Activated T-cell treated with anti-CD3 and anti-CD28 coated beads, Interleukin-2, amount 50 U/mL, for 24 hours (primary cell): Measurements from ENCODE around the gene CYB5RL.
"Not testable (repeated sequence)": the region's sequence is repeated elsewhere in the genome, so short reads cannot be mapped to it uniquely, and the experiment has no call there.

Experiments used
- DNase-seq: peaks from one replicate; pipeline ENCODE4 v3.0.0-alpha.2; 2020
- H3K27ac Mint-ChIP-seq: 2 replicates; pipeline ENCODE4 v1.8.0; 2020; ENCODE audit warnings: mild to moderate bottlenecking, mixed read lengths
- H3K27me3 Mint-ChIP-seq: 2 replicates; pipeline ENCODE4 v1.8.0; 2020; ENCODE audit warnings: mixed read lengths
- H3K36me3 Mint-ChIP-seq: 2 replicates; pipeline ENCODE4 v1.8.0; 2020; ENCODE audit warnings: low read depth, mixed read lengths
- H3K4me1 Mint-ChIP-seq: 2 replicates; pipeline ENCODE4 v1.8.0; 2020; ENCODE audit warnings: low read depth, mixed read lengths
- H3K4me3 Mint-ChIP-seq: 2 replicates; pipeline ENCODE4 v1.8.0; 2020; ENCODE audit warnings: mild to moderate bottlenecking, moderate library complexity, mixed read lengths
- H3K9me3 Mint-ChIP-seq: 2 replicates; pipeline ENCODE4 v1.8.0; 2020; ENCODE audit warnings: mixed read lengths

The CYB5RL gene

DNA sequence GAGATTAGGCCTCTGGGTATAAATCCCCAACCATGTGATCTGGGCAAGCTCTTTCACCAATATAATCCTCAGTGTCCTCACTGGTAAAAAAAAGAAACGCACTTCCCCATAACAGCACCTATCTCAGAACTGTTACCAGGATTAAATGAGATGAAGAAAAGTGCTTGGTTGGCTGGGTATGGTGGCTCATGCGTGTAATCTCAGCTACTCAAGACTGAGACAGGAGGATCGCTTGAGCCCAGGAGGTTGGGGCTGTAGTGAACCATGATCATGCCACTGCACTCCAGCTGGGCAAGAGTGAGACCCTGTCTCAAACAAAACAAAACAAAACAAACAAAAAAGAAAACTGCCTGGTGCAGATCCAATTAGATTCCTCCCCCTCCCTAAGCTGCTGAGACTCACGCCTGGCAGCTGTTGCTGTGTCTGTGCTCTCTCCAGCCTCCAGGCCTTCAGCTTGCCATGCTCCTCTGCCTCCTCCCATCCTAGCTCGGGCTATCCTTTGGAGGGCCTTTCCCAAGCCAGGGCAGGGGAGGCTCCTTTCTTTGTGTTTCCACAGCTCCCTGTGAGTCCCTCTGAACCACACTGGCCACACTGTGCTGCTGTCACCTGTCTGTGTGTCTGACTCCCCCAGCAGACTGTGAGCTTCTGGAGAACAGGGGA is 19.0 kb downstream of the CYB5RL start:
- H3K27ac Mint-ChIP-seq, result no peak overlapping the region
- H3K36me3 Mint-ChIP-seq, result peaks cover 57% of the 10 kb centered on the region
- no peaks in the 10 kb centered on the region for H3K4me1 Mint-ChIP-seq
- H3K27me3 Mint-ChIP-seq, result no peaks in the 10 kb centered on the region
- H3K4me3 Mint-ChIP-seq, result no peak overlapping the region
- DNase-seq, result no peak
- H3K9me3 Mint-ChIP-seq, result no peaks in the 10 kb centered on the region

DNA sequence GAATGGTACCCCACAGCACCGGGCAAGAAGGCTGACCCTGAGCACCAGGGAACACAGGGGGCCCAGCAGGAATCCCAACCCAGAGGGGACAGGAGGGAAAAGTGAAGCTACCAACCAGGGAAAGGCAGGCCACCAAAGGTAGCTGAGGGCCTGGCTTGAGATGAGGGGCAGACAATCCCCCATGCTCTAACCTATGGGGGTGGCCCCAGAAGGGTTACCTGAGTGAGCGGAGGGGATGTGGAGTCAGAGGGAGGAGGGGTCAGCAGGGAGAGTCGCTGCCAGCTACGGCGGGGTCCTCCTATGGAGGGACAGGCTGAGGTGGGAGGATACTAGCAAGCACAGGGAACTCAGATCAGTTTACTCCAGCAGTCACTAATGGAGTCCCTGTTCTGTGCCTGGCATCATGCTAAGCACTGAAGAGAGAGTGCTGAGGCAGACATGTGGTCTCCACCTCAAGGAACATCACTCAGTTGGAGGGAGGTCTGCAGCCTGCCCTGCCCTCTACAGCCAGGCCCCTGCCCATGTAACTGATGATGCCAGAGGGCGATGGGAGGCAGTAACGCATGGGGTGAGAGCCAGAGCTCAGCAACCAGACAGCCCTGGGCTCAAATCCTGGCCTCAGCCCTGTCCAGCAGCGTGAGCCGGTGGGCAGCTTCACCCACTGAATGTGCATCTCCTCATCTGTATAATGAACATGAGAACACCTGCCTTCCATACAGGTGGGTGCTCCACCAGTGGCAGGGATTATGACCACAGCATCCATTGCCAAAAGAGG is 21.3 kb downstream of the CYB5RL start:
- no peak for DNase-seq
- Mint-ChIP-seq H3K9me3 (no peaks in the 10 kb centered on the region), H3K36me3 (peaks cover 48% of the 10 kb centered on the region), H3K27me3 (no peaks in the 10 kb centered on the region), H3K4me3 (no peak overlapping the region), H3K4me1 (no peaks in the 10 kb centered on the region), H3K27ac (no peak overlapping the region)

DNA sequence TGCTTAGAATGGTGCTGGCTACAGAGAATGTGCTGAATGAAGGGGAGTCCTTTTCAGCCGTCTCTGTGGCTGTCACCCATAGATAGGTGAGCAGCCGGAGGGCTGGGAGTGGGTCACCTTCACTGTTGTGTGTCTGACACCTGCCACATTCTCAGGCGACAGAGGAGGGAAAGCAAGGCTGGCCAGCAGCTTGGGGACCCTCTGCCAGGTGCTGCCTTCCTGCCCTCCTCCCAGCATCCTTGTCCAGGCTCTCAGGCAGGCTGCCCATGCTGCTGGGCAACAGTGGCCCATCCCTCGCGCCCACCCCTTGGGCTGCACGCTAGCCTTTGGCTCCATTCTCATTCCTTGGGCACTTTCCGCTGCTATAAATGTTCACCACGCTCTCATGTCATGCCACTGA is 22.1 kb downstream of the CYB5RL start:
- Mint-ChIP-seq H3K27ac (no peak overlapping the region), H3K27me3 (no peaks in the 10 kb centered on the region), H3K9me3 (no peaks in the 10 kb centered on the region)

DNA sequence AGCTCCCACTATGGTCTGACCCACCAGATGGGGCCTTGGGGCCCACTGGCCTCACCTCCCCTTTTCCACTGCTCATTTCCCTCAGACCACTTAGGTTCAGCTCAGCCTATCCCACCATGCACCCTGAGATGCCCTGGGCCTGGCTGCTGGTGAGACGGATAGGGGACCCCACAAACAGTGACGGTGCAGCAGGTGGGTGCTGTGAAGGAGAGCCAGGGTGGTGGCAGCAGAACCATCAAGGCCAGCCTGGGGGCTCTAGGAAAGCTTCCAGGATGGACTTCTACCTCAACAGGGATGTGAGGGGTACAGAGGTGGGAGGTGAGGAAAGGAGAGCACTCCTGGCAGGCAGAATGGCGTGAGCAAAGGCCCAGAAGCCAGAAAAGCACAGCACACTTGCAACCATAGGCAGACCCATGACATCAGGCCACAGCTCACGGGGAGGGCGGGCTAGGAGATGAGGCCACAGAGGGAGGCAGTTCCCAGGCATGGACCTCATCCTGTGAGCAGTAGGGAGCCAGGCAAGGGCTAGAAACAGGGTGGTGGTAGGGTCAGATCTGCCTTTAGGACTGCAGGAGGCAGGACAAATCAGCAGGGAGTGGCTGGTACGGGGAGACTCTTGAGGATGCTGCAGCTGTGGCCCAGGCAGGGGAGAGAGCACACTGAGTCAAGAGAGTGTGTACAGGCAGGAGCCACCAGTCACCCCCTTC is 23.1 kb downstream of the CYB5RL start:
- no peak overlapping the region for H3K4me3 Mint-ChIP-seq
- no peaks in the 10 kb centered on the region for H3K4me1 Mint-ChIP-seq
- no peaks in the 10 kb centered on the region for H3K9me3 Mint-ChIP-seq
- DNase-seq, result no peak
- no peaks in the 10 kb centered on the region for H3K27me3 Mint-ChIP-seq
- no peak overlapping the region for H3K27ac Mint-ChIP-seq
- peaks cover 43% of the 10 kb centered on the region for H3K36me3 Mint-ChIP-seq

More for the DNA sequence above, 22.1 kb downstream of the CYB5RL start:
- Mint-ChIP-seq H3K4me3 (no peak overlapping the region), H3K4me1 (no peaks in the 10 kb centered on the region), H3K36me3 (peaks cover 42% of the 10 kb centered on the region)
- no peak for DNase-seq

DNA sequence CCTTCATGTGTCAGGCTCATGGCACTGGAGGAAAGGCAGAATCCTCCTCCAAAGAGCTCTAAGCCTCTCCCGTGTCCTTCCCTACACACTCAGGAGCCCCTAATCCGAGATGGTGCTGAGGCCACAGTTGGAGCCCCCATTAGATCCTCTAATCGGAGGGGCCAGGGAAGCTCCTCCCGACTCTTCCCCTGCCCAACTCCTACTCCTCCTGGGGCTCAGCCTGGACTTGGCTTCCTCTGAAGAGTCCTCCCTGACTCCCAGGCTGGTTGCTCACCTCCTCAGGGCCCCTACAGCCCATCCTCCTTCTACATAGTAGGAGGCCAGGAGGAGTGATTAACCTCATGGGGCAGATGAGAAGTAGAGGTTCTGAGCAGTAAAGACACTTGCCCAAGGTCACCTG is 25.7 kb downstream of the CYB5RL start:
- no peak for DNase-seq
- H3K27me3 Mint-ChIP-seq, result no peaks in the 10 kb centered on the region
- H3K4me3 Mint-ChIP-seq, result no peak overlapping the region
- H3K36me3 Mint-ChIP-seq, result peaks cover 29% of the 10 kb centered on the region
- no peaks in the 10 kb centered on the region for H3K9me3 Mint-ChIP-seq
- H3K4me1 Mint-ChIP-seq, result peaks cover 9% of the 10 kb centered on the region
- no peak overlapping the region for H3K27ac Mint-ChIP-seq

DNA sequence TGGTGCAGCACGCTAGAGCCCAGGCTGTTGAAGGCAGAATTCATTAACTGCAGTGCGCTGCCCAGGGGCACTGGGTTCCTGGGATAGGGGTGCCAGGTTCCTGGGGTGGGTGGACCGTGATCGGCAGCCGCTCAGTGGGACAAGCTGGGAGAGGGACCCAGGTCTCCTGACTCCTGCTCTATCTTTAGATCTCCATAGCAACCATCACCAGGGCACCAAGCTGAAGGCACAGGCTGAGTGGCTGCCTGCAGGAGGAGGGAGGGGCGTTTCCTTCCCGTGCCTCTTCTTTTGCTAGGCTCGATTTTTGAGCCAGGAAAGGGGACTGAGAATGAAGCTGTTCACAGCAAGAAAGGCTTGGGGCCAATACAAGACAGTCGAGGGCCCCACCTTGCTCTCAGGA is 26.1 kb downstream of the CYB5RL start:
- H3K27ac Mint-ChIP-seq, result no peak overlapping the region
- no peak for DNase-seq
- H3K27me3 Mint-ChIP-seq, result no peaks in the 10 kb centered on the region
- H3K4me1 Mint-ChIP-seq, result peaks cover 9% of the 10 kb centered on the region
- no peak overlapping the region for H3K4me3 Mint-ChIP-seq
- H3K36me3 Mint-ChIP-seq, result peaks cover 26% of the 10 kb centered on the region
- H3K9me3 Mint-ChIP-seq, result no peaks in the 10 kb centered on the region

DNA sequence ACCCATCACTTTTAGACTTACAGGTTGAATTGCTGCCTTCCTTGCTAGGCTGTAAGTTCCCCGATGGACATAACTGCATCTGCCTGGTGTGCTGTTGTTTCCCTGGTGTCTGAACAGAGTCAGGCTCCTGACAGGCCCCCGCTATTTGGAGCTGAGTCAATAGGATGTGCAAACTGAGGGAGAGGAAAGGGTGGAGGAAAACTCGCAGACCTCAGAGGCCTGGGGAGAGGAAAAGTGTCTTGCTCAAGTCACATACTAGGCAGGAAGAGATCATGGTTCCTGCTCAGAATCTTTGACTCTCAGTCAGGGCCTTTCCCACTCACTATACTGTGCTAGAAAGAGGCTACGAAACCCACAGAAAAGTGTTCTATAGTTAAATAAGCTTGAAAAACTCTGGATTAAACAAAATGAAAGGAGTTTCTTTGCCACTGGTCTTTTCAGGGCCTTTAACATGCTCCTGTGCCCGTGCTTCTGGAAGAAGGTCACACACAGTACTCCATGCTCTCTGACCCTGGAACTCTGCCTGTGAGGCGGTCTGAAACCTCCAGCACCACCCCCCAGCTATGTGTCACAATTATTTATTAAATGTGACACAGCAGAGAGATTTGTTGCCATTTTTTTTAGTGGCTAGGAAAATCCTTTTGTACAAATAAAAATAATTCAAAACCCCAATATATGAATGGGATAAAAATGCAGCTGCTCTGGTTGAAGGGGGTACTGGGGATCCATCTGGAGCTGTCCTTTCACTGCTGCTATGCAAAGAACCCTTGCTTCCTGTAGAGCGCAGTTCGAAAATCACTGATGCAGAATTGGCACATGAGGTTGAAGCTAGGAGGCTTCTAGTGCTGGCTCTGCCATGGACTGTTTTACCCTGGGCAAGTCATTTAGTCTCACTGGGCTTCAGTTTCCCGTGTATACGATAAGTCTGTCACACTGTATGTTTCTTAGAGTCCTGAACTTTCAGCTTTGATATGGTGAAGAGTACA is 26.9 kb downstream of the CYB5RL start:
- Mint-ChIP-seq H3K27me3 (no peaks in the 10 kb centered on the region), H3K27ac (no peak overlapping the region), H3K4me1 (peaks cover 9% of the 10 kb centered on the region), H3K4me3 (no peak overlapping the region), H3K9me3 (no peaks in the 10 kb centered on the region), H3K36me3 (peaks cover 18% of the 10 kb centered on the region)
- DNase-seq, result no peak

DNA sequence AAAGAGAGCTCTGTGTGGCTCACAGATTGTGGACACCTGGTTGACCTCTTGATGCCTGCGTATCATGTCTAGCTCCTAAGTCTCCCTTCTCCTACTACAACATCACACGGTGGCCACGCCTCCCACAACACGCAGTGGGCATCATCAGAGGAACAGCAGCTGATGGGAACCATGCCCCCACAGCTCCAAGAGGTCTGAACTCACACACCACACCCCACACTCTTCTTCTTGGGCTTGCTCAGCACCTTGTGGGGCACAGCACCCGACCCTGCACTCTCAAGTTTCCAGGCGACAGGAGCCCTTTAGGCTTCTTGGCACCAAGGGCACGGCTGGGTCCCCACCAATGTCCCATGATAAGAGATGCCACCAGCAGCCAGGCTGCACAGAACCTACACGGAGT is 28.2 kb downstream of the CYB5RL start:
- no peak for DNase-seq
- peaks cover 9% of the 10 kb centered on the region for H3K4me1 Mint-ChIP-seq
- H3K27ac Mint-ChIP-seq, result no peak overlapping the region
- no peaks in the 10 kb centered on the region for H3K27me3 Mint-ChIP-seq
- peaks cover 13% of the 10 kb centered on the region for H3K36me3 Mint-ChIP-seq
- H3K9me3 Mint-ChIP-seq, result no peaks in the 10 kb centered on the region
- H3K4me3 Mint-ChIP-seq, result no peak overlapping the region

DNA sequence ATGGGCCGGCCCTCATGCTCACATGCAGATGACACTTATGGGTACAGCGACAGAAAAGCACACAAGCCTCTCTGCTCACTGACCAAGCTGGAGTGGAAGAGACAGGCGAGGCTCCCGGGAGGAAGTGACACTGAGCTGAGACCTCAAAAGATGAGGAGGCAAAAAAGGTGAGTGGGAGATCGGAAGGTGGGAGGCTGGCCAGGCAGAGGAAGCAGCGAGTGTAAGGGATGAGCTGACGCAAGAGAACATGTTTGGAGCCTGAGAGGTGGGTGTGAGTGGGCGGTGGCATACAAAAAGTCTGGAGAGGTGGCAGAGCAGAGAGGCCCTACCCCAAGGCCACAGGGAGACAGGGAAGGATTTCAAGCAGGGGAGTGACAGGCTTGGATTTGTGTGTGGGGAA is 28.8 kb downstream of the CYB5RL start:
- no peak for DNase-seq
- Mint-ChIP-seq H3K4me1 (peaks cover 9% of the 10 kb centered on the region), H3K27me3 (no peaks in the 10 kb centered on the region), H3K9me3 (no peaks in the 10 kb centered on the region), H3K27ac (peak overlapping the region; percentile 18), H3K4me3 (no peak overlapping the region), H3K36me3 (peaks cover 11% of the 10 kb centered on the region)

DNA sequence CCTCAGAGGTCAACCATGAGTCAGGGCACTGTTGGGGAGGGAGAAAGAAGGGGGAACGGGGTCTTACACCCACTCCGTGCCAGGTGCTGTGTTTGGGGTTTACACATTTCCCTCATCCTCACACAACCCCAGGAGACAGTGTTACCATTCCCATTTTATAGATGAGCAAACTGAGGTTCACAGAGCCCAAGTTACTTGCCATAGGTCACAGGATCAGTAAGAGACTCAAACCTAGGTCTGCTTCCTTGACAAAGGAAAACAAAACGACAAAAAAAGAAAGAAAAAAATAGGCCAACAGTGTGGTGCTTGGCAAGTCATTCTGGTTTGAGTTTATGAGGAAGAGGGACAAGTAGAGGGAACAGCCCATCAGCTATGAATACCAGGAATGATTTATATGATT is 30.8 kb downstream of the CYB5RL start:
- Mint-ChIP-seq H3K9me3 (no peaks in the 10 kb centered on the region), H3K27ac (no peak overlapping the region), H3K27me3 (no peaks in the 10 kb centered on the region), H3K4me1 (peaks cover 9% of the 10 kb centered on the region), H3K4me3 (no peak overlapping the region), H3K36me3 (peaks cover 3% of the 10 kb centered on the region)
- no peak for DNase-seq

DNA sequence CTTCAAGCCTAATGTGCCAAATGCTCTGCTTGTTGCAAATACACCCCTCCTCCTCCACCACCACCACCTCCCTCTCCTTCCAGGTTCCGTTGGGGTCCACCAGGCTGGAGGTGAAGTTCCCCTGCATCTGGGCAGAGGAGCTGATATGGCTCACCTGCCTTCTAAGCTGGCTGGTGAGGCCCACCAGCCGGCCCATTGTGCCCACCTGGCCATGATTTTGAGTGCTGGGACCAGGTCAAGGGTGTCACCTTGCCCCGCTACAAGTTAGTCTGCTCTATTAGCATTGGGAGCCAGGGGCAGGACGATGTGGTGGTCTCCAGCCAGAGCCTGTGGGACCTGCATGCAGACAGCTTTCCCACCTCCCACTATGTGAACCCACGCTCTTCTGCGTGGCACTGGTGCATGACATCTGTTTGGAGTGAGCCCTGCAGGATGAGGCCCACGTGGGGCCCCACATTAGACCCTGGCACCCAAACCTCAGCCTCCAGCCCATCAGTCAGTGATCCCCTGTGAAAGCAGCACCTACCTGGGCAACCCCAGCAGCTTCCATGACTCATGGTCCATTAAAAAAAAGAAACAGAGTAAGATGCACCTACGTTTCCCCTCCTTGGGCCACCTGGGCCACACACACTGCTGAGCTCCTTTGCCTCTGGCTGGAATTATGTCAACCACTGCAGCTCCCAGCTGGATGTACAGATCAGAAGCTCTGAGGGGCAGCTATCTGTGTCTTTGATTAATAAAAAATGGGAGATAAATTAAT is 31.4 kb downstream of the CYB5RL start:
- no peaks in the 10 kb centered on the region for H3K27me3 Mint-ChIP-seq

DNA sequence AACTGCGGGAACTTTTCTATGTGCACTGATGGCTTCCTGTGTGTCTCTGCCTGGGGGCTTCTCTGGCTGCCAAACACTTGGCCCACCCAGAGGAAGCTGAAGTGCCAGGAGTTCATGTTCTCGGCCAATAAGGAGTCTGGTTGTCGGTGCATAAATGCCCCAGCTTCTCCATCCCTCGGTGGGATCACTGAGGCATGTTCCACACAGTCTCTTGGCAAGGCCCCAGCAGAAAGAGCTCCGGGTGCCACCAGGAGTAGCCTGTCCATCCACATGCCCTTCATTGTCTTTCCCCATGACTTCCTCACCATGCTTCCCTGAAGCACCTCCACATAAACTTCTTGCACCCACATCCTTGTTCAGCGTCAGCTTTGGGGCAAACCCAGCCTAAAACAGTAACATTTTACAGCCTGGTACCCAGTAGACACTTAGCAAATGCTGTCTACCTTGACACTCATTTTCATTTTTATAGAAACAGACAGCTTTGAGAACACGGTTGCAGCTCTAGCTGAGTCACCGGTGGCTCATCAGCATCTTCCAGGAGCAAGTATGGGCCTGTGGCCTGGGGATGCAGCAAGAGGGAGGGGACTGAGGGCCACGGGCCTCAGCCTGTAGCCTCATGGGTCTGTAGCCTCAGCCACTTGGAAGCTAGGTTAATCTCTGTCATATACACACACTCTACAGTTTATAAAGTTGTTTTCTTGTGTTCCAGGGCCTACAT is 32.2 kb downstream of the CYB5RL start:
- H3K4me3 Mint-ChIP-seq, result no peak overlapping the region
- no peak for DNase-seq
- no peak overlapping the region for H3K27ac Mint-ChIP-seq
- H3K9me3 Mint-ChIP-seq, result no peaks in the 10 kb centered on the region
- no peaks in the 10 kb centered on the region for H3K27me3 Mint-ChIP-seq
- H3K36me3 Mint-ChIP-seq, result peaks cover 1% of the 10 kb centered on the region
- H3K4me1 Mint-ChIP-seq, result peaks cover 9% of the 10 kb centered on the region

More for the DNA sequence above, 31.4 kb downstream of the CYB5RL start:
- no peaks in the 10 kb centered on the region for H3K9me3 Mint-ChIP-seq
- peaks cover 9% of the 10 kb centered on the region for H3K4me1 Mint-ChIP-seq
- no peak overlapping the region for H3K4me3 Mint-ChIP-seq
- no peak overlapping the region for H3K27ac Mint-ChIP-seq
- H3K36me3 Mint-ChIP-seq, result peaks cover 3% of the 10 kb centered on the region
- DNase-seq, result no peak

DNA sequence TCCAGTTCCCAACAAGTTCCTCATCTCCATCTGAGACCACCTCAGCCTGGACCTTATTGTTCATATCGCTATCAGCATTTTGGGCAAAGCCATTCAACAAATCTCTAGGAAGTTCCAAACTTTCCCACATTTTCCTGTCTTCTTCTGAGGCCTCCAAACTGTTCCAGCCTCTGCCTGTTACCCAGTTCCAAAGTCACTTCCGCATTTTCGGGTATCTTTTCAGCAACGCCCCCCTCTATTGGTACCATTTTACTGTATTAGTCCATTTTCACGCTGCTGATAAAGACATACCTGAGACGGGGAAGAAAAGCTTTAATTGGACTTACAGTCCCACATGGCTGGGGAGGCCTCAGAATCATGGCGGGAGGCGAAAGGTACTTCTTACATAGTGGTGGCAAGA is 33.5 kb downstream of the CYB5RL start:
- H3K27ac Mint-ChIP-seq, H3K4me3 Mint-ChIP-seq, DNase-seq, H3K27me3 Mint-ChIP-seq, H3K36me3 Mint-ChIP-seq, H3K9me3 Mint-ChIP-seq, H3K4me1 Mint-ChIP-seq: not testable (repeated sequence)
